Endothelial cell of umbilical vein (primary cell): ENCODE results near the gene NPS. TPM values are rescaled to one million over a fixed set of nuclear protein-coding genes. Genes with fewer than 3 reads are reported as not detected.

Experiments
- BruUV-seq: library from RNA; stranded (reverse); fragments of 400-500 nt; replicated peaks from 2 replicates; lab custom pipeline; 2021; lab: Mats Ljungman, UMichigan
- CTCF ChIA-PET: fragments of 300-600, 350-600 bp; sonication (Branson Sonifier 250); formaldehyde crosslinking; loops from one replicate; lab custom pipeline; 2021; ENCODE audit warnings: antibody characterized with exemption, inconsistent platforms; lab: Charles Lee
- POLR2A ChIA-PET: fragments of 300-600, 350-600 bp; sonication (Branson Sonifier 250); formaldehyde crosslinking; loops from one replicate; lab custom pipeline; 2021; ENCODE audit warnings: antibody characterized with exemption, inconsistent platforms; lab: Charles Lee
- DNase-seq: peaks from one replicate; pipeline ENCODE4 v3.0.0-alpha.2; 2011; ENCODE audit warnings: low read depth, low spot score
- FAIRE-seq: peaks from 2 replicates; lab custom pipeline; 2011; peaks lifted over from hg19 to GRCh38; lab: Jason Lieb, UNC
- H2AFZ ChIP-seq: 2 replicates; pipeline ENCODE4 v1.6.0; 2012; ENCODE audit warnings: low read depth, low read length, control low read depth, inconsistent platforms
- H3K27ac ChIP-seq: 2 replicates; pipeline ENCODE4 v1.5.1; 2011; ENCODE audit warnings: low read depth, mild to moderate bottlenecking, control low read depth, low read length, moderate library complexity; ENCODE audit not compliant: insufficient read depth
- H3K27me3 ChIP-seq, 2 experiments: 2 replicates each; pipeline versions ENCODE4 v1.6.0 to v1.6.1; 2011; ENCODE audit warnings: low read length in 2 of 2, mixed read lengths in 1 of 2; ENCODE audit not compliant: control insufficient read depth in 2 of 2, insufficient read depth in 2 of 2
- H3K36me3 ChIP-seq, 2 experiments: 2 replicates in 1 of 2; 3 replicates in 1 of 2; pipeline ENCODE4 v1.5.1; 2011; ENCODE audit warnings: low read length in 2 of 2, mild to moderate bottlenecking in 1 of 2, moderate library complexity in 1 of 2; ENCODE audit not compliant: control insufficient read depth in 2 of 2, insufficient read depth in 2 of 2; ENCODE audit errors: extremely low read depth in 1 of 2
- H3K4me1 ChIP-seq: 3 replicates; pipeline ENCODE4 v1.5.1; 2011; ENCODE audit warnings: mild to moderate bottlenecking, low read length; ENCODE audit not compliant: control insufficient read depth, insufficient read depth; ENCODE audit errors: extremely low read depth
- H3K4me2 ChIP-seq: 2 replicates; pipeline ENCODE4 v1.6.1; 2011; ENCODE audit warnings: low read length, control low read depth, mixed read lengths; ENCODE audit not compliant: insufficient read depth
- H3K4me3 ChIP-seq, 3 experiments: fragments of 200-600 bp in 1 of 3; sonication (generic), shearing (Covaris generic) in 1 of 3; replicated peaks in 1 of 3; 2 replicates each; pipeline ENCODE4 v1.5.1; 2011 to 2016; ENCODE audit warnings: control low read depth in 3 of 3, low read length in 3 of 3, mild to moderate bottlenecking in 2 of 3, inconsistent platforms in 1 of 3, low read depth in 1 of 3, moderate library complexity in 1 of 3; ENCODE audit not compliant: insufficient read depth in 1 of 3
- H3K79me2 ChIP-seq: 2 replicates; pipeline ENCODE4 v1.6.0; 2012; ENCODE audit warnings: low read length, inconsistent platforms; ENCODE audit not compliant: control insufficient read depth, insufficient read depth
- H3K9ac ChIP-seq: replicated peaks from 2 replicates; pipeline ENCODE3; 2011; ENCODE audit warnings: low read length, control low read depth; ENCODE audit not compliant: insufficient read depth; ENCODE audit errors: extremely low read depth
- H3K9me1 ChIP-seq: replicated peaks from 3 replicates; pipeline ENCODE4 v1.6.0; 2011; ENCODE audit warnings: mild to moderate bottlenecking, low read length; ENCODE audit not compliant: control insufficient read depth, insufficient read depth; ENCODE audit errors: extremely low read depth
- H3K9me3 ChIP-seq: replicated peaks from 2 replicates; pipeline ENCODE4 v1.5.1; 2012; ENCODE audit warnings: low read length, inconsistent platforms; ENCODE audit not compliant: control insufficient read depth, insufficient read depth
- H4K20me1 ChIP-seq: replicated peaks from 2 replicates; pipeline ENCODE3; 2011; ENCODE audit warnings: mild to moderate bottlenecking, low read length; ENCODE audit not compliant: control insufficient read depth, insufficient read depth; ENCODE audit errors: extremely low read depth
- CTCF ChIP-seq, 2 donors: IDR thresholded peaks; 1 replicate in 1 of 2; 2 replicates in 1 of 2; pipeline ENCODE4 v1.5.1; 2011; ENCODE audit warnings: low read length in 2 of 2, mild to moderate bottlenecking in 2 of 2, moderate library complexity in 2 of 2, control low read depth in 1 of 2, inconsistent platforms in 1 of 2, low read depth in 1 of 2; ENCODE audit not compliant: insufficient read depth in 1 of 2; ENCODE audit errors: extremely low read depth in 1 of 2
- EZH2 ChIP-seq: IDR thresholded peaks from 2 replicates; pipeline ENCODE4 v1.6.1; 2012; ENCODE audit warnings: borderline replicate concordance, low read depth, mild to moderate bottlenecking, moderate library complexity, low read length, inconsistent platforms; ENCODE audit not compliant: severe bottlenecking
- FOS ChIP-seq: IDR thresholded peaks from 2 replicates; pipeline ENCODE4 v1.6.1; 2011; ENCODE audit warnings: mild to moderate bottlenecking, low read length, moderate library complexity, borderline replicate concordance; ENCODE audit not compliant: insufficient read depth
- GATA2 ChIP-seq: IDR thresholded peaks from 2 replicates; pipeline ENCODE4 v1.7.0; 2011; ENCODE audit warnings: low read depth, mild to moderate bottlenecking, moderate library complexity, mixed read lengths, low read length; ENCODE audit not compliant: insufficient read length, insufficient read depth
- JUN ChIP-seq: IDR thresholded peaks from 2 replicates; pipeline ENCODE4 v1.6.1; 2011; ENCODE audit warnings: borderline replicate concordance, low read depth; ENCODE audit not compliant: insufficient read length, insufficient read depth
- MYC ChIP-seq: IDR thresholded peaks from one replicate; pipeline ENCODE4 v1.6.1; 2011; ENCODE audit warnings: mild to moderate bottlenecking, low read depth, low read length
- POLR2A ChIP-seq: IDR thresholded peaks from 2 replicates; pipeline ENCODE4 v1.6.1; 2012; ENCODE audit warnings: low read depth, mild to moderate bottlenecking, control low read depth, low read length
- POLR2AphosphoS5 ChIP-seq: IDR thresholded peaks from 2 replicates; pipeline ENCODE4 v1.6.1; 2012; ENCODE audit warnings: low read depth, mild to moderate bottlenecking, control low read depth, low read length, moderate library complexity; ENCODE audit not compliant: insufficient read depth
- dilution Hi-C: fragments of 300-500 bp; cut with MboI; formaldehyde crosslinking; loops from one replicate; pipeline ENCODE4 v1.15.0; 2019; ENCODE audit warnings: low sequenced_read_pairs; ENCODE audit not compliant: extremely low pct_ligation_motif_present
- intact Hi-C: fragments of 100-400 bp; cut with micrococcal nuclease; formaldehyde crosslinking; loops from one replicate; pipeline ENCODE4 v1.10.0; 2022
- polyA plus RNA-seq, 4 experiments: library from polyadenylated mRNA; depleted of rRNA in 3 of 4; stranded (reverse) in 3 of 4; unstranded in 1 of 4; fragments of >200 nt; gene quantifications; 2 replicates each; pipeline versions ENCODE4 v1.2.1 to v1.2.3, GENCODE V29; 2011 to 2012; ENCODE audit warnings: missing spikeins in 1 of 4
- total RNA-seq: library from RNA; stranded (reverse); gene quantifications from 2 replicates; pipeline ENCODE4 v1.2.3, GENCODE V29; 2021
- TF ChIP-seq, protein P1 (sequence below): IDR thresholded peaks from 2 replicates; pipeline ENCODE4 v1.6.1; 2011; ENCODE audit not compliant: insufficient read depth, insufficient read length

The NPS gene
- total and polyA plus RNA-seq, 2 donors (not counting 3 experiments of a cell fraction or from before 2014, with no cell fraction given), result not detected

DNA sequence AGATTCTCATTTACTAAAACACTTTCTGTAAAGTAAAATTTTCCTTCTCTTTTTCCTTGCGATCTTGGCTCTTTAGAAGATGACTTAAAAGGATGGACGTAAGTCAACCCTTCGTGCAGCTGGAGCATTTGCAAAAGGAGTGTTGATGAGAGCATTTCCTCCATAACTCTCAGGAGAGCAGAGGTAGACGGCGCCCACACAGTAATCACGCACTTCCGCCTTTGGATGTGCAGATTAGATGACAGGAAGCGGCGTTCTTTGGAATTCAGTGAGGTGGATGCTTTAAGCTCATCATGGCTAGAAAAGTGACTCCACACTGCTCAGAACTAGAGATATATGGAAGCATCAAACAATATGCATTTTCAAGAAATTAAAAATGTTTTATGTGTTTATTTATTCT lies 43.0 kb upstream of the NPS start:
- H2AFZ ChIP-seq, result no peak overlapping the region
- no peak overlapping the region for H3K4me2 ChIP-seq
- no TSS peak for BruUV-seq
- no peaks in the 10 kb centered on the region for H3K4me1 ChIP-seq
- H3K36me3 ChIP-seq, result no peaks in the 10 kb centered on the region
- no peak overlapping the region for H3K4me3 ChIP-seq
- no peak overlapping the region for H3K27ac ChIP-seq
- H3K27me3 ChIP-seq, result no peaks in the 10 kb centered on the region
- ChIA-PET CTCF (no interaction called here), POLR2A (no interaction called here)
- H3K9ac ChIP-seq, result no peak overlapping the region
- no peaks in the 10 kb centered on the region for H4K20me1 ChIP-seq
- dilution Hi-C loops (no loop called here), intact Hi-C loops (no loop called here)
- no peaks in the 10 kb centered on the region for H3K9me3 ChIP-seq
- DNase-seq, result no peak
- FAIRE-seq, result no peak
- no peaks in the 10 kb centered on the region for H3K79me2 ChIP-seq
- no peaks in the 10 kb centered on the region for H3K9me1 ChIP-seq
- TF ChIP-seq GATA2 (no peak), POLR2A (no peak), EZH2 (no peak), CTCF (IDR thresholded peaks at IDR 0.05; ENCODE audit: extremely low read depth in 1 of 2, insufficient read depth in 1 of 2, low read depth in 1 of 2, low read length in 2 of 2) (no peak), POLR2AphosphoS5 (no peak), FOS (no peak), MYC (no peak), JUN (no peak)
- TF ChIP-seq, protein P1, sequence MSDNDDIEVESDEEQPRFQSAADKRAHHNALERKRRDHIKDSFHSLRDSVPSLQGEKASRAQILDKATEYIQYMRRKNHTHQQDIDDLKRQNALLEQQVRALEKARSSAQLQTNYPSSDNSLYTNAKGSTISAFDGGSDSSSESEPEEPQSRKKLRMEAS, result no peak
